EH (cell line): ENCODE data around the gene DAB1.

Source experiments
- DNase-seq: peaks from one replicate; pipeline ENCODE4 v3.0.0-alpha.2; 2015; ENCODE audit warnings: low read depth

DAB1 gene

DNA sequence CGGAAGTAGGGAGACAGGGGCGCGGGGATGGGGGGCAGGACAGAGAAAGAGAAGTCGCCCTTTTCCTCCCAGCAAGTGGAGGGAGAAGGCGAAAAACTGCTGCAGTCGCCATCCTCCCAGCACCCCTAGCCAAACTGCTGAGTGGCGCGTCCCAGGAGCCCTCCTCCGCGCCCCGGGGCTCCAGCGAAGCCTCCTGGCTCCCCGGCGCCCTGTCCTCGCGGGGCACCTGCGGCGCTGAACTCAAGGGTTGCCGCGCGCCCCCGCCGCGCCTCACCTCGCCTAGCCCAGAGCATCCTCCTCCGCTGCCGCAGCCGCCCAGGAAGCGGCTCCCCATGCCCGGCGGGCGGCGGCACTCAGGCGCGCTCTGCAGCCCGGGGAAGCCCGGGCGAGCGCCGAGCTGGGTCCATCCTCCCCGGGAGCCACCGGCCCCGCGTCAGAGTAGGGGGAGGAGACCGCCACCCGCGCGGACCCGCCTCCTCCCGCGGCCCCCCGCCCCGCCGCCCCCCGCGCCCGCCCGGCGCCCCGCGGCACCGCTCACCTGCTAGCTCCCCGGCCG is at the start of gene DAB1:
Gene DAB1 (minus strand): TSS at position 405 of the 556 bp plus-strand sequence. CDS start 133,030 bp downstream, outside the sequence.
- peak; percentile 16 for DNase-seq

DNA sequence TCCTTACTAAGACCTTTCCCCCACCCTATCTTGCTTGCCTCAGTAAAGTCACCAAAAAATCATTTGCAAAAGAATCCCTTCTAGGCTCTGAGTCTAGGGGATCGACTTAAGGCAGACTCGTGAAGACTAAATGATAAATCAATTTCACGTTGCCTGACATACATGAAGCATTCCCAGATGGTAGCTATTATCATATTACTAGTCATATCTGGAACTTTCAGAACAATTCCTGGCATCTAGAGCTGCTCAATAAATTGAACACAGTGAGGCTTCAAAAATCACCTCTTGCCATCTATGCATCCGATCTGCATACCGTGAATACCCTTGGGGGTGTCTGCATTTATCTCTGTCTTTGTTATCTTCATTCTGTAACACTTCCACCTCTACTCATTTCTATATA is 49.6 kb upstream of the DAB1 start:
- DNase-seq = peak; percentile 20

DNA sequence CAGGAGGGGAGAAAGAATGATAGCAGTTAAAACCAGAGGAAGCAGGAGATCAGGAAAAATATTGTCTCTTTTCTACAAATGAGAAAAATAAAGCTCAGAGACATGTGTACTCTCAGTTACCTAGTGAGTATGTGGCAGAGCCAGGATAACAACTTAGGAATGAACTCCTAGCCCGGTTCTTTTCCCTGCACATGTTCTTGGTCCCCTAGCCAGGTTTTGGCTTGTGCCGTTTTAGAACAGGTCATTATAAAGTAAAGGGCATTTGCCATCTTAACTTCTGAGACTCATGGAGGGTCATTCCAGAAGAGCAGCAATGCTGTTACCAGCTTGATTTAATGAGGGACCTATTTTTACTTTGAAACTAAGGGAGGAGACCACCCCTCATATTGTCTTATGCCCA is 48.1 kb upstream of the DAB1 start:
- DNase-seq = no peak

DNA sequence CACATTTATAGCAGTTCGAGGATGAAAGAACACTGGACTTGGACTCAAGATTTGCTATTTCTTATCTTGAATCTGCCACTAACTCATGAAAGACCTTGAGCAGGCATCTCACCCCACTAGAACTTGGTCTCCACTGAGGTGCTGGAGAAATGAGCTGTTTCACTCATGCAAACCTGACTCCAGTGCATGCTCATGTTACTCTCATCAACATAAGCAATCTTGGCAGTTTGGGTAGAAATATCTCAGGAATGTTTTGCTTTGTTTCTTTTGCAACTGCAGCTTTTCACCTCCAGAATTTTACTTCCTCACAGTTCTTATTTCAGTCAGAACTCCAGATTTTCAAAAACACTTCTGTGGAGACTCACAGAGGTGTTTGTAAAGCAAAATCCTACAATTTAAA is 46.2 kb upstream of the DAB1 start:
- DNase-seq = peak; percentile 76

DNA sequence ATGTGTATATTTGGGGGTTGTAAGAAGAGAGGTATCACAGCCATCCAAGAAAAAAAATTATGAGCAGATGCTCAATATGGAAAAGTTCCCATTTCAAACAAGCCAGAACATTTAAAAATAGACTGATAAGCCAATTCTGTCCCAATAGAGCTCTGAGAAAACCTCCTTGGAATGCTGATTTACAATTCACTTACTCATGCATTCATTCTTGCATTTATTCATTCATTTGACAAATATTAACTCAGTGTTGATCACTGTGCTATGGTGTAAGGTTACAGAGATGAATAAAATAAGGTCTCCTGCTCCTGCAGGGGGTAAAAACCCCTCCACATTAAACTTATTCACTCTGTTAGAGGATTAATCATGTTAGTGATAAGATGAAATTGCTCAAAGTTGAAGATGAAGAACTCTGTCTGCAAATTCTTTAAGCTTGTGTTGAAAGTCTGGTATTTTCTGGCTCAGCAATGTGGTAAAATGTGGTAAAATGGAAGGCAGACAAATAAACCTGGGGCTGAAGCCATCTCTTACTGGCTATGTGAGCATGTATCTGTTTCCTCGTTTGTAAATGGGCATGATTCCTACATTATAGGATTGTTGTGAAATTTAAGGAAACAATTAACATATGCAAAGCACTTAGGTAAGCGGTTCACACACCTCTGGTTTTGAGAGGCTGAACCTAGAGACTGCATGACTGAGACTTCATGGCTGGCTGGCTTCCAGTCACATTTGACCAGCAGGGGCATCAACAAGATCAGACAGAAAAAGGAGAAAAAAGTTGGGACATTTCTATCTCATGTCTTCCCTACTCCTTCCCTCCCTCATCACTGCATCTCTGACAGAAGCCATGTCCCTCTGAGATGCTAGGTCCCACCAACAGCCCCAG is 45.0 kb upstream of the DAB1 start:
- peak; percentile 77 for DNase-seq

DNA sequence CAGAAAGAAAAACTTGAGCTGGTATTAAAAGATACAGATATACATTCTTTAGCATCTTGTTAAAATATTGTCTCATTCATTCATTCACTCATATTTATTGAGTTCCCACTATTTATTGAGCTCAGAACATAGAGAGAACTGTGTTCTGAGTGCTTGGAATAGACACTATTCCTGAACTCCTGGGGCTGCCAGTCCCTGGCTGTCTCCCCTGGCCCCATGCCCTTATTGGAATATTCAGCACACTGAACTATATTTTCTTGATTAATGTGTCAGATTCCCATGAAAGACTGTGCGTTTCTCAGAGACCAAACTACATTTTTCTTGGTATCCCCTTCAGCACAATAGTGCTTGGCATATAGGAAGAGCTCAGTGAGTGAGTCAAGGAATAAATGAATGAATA is 44.0 kb upstream of the DAB1 start:
- DNase-seq = no peak

DNA sequence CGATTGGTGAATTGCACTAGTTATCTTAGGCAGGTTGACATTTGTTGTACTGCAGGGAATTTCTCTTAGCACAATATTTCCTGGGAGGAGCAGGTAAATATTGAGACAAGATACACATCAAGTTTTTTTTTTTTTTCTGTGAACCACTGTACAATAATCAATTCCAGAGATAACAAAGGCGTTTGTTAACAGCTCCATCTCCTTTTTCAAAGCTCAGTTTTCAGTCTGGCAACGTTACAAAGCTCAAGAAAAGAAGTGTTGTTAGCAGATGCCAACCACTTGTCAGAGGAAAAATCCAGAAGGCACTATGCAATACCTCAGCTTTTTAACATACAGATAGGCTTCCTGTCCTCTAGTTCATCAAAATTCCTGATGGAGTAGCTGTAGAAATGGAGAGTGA is 40.9 kb upstream of the DAB1 start:
- DNase-seq = peak; percentile 9

DNA sequence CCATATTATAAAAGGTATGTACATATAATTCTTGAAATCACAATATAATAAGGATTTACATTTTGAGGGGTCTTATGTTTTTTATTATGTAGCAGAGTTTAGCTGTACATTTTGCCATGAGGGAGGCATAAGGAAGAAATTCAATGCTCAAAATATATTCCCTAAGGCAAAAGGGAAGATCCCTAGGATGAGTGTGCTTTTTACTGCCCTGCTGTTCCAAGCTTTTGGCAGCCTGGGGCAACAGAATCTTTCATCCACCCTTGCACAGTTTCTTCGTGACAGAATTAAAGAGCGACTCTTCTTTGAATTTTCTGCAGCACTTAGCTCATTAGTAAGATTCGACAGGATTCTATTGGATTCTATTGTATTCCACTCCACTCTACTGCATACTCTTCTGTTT is 39.5 kb upstream of the DAB1 start:
- no peak for DNase-seq

DNA sequence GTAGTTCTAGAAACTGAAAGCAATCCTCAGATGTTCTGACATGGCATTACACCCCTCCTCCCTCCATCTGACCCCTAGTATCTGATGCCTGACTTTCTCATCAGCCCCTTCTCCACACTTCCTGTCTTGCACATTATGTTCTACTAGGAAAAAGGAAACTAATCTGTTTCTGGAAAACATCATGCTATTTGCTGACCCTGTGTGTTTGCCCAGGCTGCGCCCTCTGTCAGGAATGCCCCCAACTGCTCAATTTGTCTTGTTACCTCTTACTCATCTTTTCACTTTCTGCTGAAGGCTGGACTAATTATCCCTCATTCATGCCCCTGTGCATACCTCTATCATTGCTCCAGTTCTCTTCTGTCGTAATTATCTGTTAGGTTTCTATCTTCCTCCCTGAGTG is 37.5 kb upstream of the DAB1 start:
- no peak for DNase-seq

DNA sequence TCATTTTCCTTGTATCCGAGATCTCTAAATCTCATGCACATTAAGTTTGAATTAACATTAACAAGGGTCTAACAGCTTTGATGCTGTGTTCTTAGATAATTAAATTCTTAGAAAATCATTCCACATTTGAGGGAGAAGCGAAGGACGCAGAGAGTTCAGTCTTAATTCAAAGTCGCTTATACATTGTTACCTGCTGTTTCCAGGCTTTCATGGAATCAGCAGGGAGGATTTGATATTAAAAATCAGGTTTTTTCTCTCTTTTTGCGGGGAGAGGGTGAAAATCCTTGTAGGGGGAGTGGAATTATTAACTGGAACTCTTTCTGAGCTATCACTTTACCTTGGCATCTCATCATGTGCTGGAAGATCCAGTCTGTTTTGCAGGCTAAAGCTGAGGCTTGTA is 27.7 kb upstream of the DAB1 start:
- DNase-seq = no peak

DNA sequence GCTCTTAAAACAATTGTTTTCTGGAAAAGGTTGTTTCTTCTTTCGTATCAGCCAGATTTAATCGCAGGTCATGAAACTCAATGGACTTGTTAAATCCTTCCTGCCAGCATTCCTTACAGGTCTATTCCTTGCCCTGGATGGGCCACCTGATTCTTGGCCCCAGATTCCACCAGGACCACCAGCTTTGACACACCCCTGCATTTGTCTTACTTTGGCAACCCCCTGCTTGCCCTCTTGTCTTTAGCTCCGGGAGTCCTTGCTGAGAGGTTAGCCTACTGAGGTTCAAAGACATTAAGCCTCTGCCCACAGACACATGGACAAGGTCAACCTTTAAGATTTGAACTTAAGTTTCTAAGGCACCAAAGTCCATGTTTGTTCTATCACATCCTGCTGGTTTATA is 27.1 kb upstream of the DAB1 start:
- DNase-seq = no peak

DNA sequence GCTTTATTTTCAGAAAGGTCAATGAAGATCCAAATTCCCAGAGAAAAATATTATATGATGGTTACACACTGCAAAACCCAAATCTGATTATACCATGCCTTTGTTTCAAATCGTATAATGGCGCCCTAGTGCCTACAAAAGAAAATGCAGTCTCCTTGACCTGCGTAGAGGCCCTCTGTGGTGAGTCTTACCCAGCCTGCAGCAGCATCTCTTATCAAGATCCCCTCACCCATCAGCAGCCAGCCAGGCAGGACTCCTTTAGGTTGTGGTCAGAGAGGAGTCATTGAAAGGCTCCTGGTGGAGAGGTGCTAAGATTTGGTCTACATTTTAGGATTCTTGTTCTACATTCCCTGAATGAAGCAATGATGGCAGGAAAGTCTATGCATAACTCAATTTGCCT is 23.7 kb upstream of the DAB1 start:
- no peak for DNase-seq

DNA sequence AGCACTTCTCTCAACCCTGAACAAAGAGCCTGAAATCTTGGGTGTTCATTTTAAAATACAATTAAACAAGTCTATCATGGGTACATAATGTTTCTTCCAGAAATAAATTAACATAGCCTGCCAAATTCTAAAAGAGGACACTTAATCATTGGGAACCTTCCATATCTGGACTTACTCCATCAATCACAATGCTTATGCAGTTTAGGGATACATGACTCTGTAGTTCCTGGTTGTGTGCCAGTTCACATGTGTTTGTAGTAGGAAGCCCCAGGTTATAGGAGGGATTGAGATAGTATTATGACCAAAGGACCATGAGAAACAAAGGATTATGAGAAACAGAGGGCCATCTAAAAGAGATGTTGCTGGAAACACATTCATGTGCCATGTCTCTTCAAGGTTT is 19.1 kb upstream of the DAB1 start:
- DNase-seq = no peak

DNA sequence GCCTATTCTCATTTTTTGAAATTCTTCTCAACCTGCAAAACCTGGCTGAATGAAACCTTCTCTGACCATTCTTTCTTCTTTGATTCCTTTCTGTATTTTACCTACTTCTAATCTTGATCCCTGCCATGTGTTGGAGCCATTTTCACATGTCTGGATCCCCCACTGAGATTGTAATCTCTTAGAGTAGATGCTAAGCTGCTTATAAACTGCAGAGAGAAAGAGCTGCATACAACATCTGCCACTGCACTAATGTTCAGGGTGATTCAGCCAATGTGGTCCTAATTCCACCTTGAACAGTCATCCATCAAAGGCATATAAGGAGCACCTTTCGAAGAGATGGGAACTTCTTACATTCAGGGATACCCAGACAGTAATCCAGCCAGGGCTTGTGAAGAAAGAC is 16.2 kb upstream of the DAB1 start:
- DNase-seq = no peak

DNA sequence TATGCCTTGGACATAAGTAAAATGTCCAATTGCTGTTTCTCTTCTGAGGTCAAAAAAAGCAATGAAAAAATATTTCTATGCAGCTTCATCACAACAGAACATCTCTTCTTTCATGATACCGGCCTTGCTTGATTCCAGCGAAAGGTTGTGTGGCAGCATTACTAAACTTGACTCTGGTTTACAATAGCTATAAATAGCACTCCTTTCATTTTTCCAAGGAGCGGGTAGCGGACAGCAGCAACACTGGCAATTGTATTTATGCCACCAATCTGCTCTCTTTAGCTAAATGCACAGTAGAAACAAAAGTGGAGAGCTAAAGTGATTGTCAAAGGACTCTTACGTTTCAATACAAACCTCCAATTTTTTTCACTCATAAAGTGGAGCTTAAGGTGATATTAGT is 7.5 kb upstream of the DAB1 start:
- no peak for DNase-seq

DNA sequence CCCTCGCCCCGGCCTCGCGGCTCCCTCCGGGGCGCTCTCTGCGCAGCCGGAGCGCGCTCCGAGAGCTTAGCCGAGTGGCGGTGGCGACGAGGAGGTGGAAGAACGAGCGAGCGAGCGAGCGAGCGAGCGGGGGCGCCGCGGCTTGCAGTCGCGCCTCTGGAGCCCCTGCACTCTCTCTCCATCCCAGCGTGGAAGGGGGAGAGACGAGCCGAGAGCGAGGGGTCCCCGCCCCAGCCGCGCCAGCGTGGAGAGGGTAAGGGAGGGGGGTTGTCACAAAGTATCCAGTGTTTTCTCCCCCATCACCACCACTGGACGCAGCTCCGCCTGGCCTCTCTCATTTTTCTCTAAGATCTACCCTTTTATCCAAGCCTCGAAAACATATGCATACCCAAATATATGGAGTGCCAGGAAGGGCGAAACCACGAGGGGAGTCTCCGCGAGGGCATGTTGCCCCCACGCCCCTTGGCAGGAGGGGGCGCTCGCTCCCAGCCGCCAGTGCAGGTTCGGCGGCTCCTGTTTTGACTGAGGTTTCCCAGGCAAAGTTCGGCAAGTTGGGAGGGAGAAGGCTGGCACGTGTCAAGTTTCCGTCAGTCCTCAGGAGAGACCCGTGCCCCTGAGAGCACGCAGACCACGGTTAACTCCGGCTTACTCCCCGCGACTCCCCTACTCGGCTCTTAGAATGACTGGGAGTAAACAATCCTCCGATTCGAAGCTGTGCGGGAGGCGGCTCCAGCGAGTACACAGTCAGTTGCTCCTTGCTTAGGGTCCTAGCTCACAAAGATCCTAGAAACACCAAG is 569 bp upstream of the DAB1 start:
- DNase-seq = peak; percentile 33

DNA sequence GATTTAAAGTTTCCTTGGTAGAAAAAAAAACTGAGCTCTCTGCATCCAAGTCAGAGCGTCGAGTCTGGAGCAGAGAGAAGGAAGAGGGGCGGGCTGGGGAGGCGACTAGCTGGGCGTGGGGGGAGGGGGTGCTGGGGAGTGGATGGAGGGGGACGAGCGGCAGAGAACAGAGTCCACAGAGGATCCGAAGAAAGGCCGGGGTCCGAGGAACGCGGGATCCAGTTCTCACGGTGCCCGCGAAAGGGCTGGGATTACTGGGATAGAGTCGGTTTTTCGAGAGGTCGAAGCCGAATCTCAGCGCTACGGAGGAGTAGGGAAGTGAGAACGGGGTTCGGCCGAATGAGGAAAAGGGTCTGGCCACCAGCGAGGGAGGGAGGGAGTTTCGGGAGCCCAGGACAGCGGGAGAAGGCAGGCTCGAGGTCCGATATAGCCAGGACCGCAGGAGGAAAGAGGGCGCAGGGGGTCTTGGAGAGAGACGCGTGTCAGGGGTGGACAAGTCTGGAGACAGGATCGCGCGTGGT is 665 bp downstream of the DAB1 start:
- DNase-seq = peak; percentile 4

DNA sequence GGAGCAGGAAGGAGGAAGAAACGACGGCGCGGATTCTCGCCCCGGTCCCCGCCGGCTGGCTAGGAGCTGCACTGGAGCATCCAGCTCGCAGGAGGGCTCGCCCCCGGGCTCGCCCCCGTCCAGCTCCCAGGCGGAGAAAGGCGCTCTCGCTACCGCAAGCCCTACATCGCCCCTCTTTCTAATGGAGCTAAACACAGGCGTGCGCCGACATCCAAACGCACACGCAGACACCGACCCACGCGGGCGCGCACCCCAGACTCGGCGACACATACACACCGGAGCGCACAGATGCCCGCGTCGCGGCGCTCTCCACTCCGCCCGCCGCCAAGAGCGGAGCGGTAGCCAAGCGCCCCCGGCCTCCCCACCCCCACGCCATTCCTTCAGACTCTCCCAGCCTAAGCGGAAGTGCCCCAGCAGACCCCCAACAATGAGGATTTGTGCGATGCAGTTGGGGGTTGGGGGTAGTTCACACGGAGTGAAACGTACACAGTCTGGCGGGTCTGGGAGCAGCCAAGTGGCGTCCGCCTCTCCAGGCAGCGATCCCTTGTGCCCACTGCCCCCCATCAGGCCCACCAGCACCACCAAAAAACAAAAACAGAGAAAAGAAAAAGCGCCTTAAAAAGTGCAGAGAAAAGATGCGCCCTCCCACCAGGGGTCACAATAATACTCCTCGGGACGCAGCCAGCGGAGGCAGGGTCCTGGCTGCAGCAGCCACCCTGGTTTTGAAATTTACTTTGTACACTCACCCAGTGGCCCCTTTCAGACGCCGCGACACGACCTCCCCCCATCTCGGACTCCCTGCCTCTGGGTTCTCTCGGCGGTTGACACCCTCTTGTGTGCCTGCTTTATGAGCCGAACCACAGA is 1.4 kb downstream of the DAB1 start:
- peak; percentile 40 for DNase-seq

DNA sequence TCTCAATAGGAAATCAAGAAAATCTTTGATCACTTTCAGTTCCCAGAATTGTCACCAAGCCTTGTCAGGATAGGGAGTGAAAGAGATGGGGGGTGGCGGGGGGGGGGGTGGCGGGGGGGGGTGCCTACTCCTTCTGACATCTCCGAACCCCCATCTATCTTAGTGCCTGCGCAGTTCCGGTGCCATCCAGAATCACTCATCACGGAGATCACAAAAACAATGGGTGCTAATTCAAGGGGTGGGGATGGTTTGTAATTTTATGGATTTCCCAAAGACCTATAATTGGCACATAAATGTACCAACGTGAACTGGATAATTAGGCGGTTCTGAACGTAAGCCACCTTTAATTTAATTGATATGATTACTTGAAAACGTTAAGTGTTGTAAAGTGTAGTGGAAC is 2.1 kb downstream of the DAB1 start:
- DNase-seq = no peak

DNA sequence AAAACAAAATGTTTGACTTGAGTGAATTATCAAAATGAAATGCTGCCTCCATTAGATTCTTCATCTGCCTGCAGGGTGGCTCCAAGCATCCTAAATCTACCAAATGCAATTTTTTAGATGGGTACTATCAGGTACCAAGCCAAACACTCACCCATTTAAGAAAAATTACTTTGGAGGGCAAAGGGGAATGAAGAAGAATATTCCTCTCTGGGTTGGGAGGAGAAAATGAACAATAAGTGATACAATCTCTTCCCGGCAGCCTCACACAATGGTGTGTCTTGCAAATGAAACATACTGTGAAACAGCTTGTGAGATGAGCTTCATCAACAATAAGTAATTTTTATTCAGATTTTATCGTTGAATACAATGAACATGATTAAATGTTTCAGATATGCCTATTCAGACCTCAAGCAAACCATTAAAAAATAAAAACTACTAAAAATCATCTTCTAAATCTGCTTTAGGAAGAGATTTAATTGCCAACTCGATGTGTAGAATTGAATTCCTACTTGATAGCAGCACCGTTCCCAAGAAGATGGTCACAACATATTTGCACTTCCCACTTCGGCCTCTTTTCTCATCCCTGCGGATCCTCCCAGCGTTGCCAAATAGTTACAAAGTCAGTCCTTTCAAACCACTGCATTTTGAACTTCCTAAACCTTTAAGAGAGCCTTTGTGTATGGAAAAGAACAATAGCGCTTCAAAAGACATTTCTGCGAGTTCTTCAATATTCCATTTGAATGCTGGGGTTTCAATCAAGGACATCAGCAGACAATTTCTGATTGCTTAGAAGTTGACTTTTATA is 2.7 kb downstream of the DAB1 start:
- no peak for DNase-seq

DNA sequence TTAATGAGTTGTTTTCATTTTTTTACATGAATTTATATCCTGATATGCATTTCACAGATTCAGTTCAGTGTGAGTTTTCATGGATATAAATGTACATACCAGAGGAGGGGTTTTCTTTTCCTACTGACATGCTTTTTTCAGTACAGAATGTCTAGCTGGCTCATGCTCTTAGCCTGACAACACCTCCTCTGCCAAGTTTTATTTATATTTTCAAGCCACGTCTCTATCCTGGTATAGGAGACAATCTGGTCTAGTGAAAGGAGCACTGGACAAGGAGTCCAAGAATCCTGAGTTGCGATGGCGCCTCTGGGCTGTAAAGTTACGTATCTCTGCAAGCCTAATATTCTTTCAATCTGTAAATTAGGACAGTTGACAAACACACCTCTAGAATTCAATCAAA is 4.9 kb downstream of the DAB1 start:
- DNase-seq = no peak
